HEK293T (cell line): ENCODE results near the gene ADAMTS9.

Experiments
- CTCF ChIA-PET: fragments of 350-600 bp; formaldehyde crosslinking; extraction: SDS; loops from one replicate; lab custom pipeline; 2021; ENCODE audit warnings: antibody characterized with exemption, inconsistent platforms; lab: Yijun Ruan, JAX
- POLR2A ChIA-PET: fragments of 350-600 bp; formaldehyde crosslinking; extraction: SDS; loops from one replicate; lab custom pipeline; 2020; ENCODE audit warnings: antibody characterized with exemption, inconsistent platforms; lab: Yijun Ruan, JAX
- DNase-seq: peaks from one replicate; pipeline ENCODE4 v3.0.0; 2012; ENCODE audit warnings: mixed read lengths; ENCODE audit errors: extremely low spot score
- ARNT ChIP-seq: fragments of 450-650 bp; IDR thresholded peaks from 2 replicates; pipeline ENCODE4 v1.6.1; 2017; ENCODE audit warnings: mild to moderate bottlenecking
- BHLHE40 ChIP-seq: fragments of 450-650 bp; IDR thresholded peaks from 2 replicates; pipeline ENCODE4 v1.6.1; 2016; ENCODE audit warnings: mild to moderate bottlenecking, moderate library complexity, borderline replicate concordance
- CTBP1 ChIP-seq: fragments of 450-650 bp; IDR thresholded peaks from 2 replicates; pipeline ENCODE4 v1.6.1; 2016; ENCODE audit warnings: borderline replicate concordance
- ELF4 ChIP-seq: fragments of 450-650 bp; IDR thresholded peaks from 2 replicates; pipeline ENCODE4 v1.6.1; 2017; ENCODE audit warnings: antibody characterized with exemption
- FOXA1 ChIP-seq: fragments of 450-650 bp; IDR thresholded peaks from 2 replicates; pipeline ENCODE4 v1.6.1; 2016; ENCODE audit warnings: mild to moderate bottlenecking
- FOXK2 ChIP-seq: fragments of 450-650 bp; IDR thresholded peaks from 2 replicates; pipeline ENCODE4 v1.6.1; 2016; ENCODE audit warnings: mild to moderate bottlenecking
- FOXM1 ChIP-seq: fragments of 450-650 bp; IDR thresholded peaks from 2 replicates; pipeline ENCODE4 v1.6.1; 2017; ENCODE audit warnings: mild to moderate bottlenecking, borderline replicate concordance
- HDGF ChIP-seq: fragments of 450-650 bp; IDR thresholded peaks from 2 replicates; pipeline ENCODE4 v1.6.1; 2017; ENCODE audit warnings: antibody characterized with exemption, borderline replicate concordance
- L3MBTL2 ChIP-seq: fragments of 450-650 bp; conservative IDR thresholded peaks from 2 replicates; pipeline ENCODE4 v1.6.1; 2016; ENCODE audit warnings: mild to moderate bottlenecking
- LEF1 ChIP-seq: fragments of 450-650 bp; IDR thresholded peaks from 2 replicates; pipeline ENCODE4 v1.6.1; 2017; ENCODE audit warnings: mild to moderate bottlenecking, borderline replicate concordance
- NFRKB ChIP-seq: fragments of 450-650 bp; IDR thresholded peaks from 2 replicates; pipeline ENCODE4 v1.6.1; 2016; ENCODE audit warnings: mild to moderate bottlenecking, moderate library complexity
- SP1 ChIP-seq: fragments of 450-650 bp; IDR thresholded peaks from 2 replicates; pipeline ENCODE4 v1.6.1; 2017
- SUZ12 ChIP-seq: fragments of 450-650 bp; IDR thresholded peaks from 2 replicates; pipeline ENCODE4 v1.6.1; 2016; ENCODE audit warnings: mild to moderate bottlenecking
- TARDBP ChIP-seq: fragments of 450-650 bp; IDR thresholded peaks from 2 replicates; pipeline ENCODE4 v1.6.1; 2016
- ZNF384 ChIP-seq: fragments of 450-650 bp; IDR thresholded peaks from 2 replicates; pipeline ENCODE4 v1.6.1; 2016
- TF ChIP-seq, protein P1 (sequence below): fragments of 450-650 bp; IDR thresholded peaks from 2 replicates; pipeline ENCODE4 v1.6.1; 2016

Gene ADAMTS9

DNA sequence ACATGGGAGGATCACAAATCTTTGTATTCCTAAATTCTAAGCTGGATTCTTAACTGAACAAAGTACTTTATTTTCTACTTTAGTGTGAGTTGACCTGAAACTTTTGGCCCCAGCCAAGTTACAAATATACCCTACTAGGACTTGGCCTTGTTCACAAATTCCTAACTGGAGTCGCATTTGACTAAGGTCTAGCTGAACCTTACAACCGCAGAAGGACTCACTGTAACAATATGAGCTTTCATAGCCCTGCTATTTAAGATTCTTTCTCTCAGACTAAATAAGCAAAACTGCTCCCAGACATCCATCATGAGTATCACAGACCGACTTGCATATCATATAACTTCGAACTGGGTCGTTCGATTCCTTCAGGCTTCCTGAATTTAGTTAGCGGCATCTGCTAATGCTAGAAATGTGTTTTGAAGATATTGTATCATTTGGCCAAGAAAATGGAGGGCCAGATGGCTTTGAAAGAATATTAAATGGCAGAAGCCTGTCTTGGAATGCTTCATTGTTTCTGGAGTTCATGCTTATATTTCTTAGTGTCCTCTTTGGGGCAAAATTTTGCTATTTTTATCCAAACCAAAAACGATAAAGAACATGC is 28.4 kb upstream of the ADAMTS9 start:
- ChIA-PET POLR2A (interaction anchor here (0.5 kb wide), 1 partner anchor 14 kb away, joined by 3 read pairs; no protein-coding TSS in a partner anchor), CTCF (no interaction called here)
- no peak for DNase-seq
- TF ChIP-seq ZNF384 (no peak), FOXK2 (no peak), NFRKB (no peak), FOXA1 (no peak), TARDBP (no peak), CTBP1 (no peak), ARNT (no peak), HDGF (no peak), SUZ12 (no peak), FOXM1 (no peak), ELF4 (no peak), L3MBTL2 (no peak)
- TF ChIP-seq, protein P1, sequence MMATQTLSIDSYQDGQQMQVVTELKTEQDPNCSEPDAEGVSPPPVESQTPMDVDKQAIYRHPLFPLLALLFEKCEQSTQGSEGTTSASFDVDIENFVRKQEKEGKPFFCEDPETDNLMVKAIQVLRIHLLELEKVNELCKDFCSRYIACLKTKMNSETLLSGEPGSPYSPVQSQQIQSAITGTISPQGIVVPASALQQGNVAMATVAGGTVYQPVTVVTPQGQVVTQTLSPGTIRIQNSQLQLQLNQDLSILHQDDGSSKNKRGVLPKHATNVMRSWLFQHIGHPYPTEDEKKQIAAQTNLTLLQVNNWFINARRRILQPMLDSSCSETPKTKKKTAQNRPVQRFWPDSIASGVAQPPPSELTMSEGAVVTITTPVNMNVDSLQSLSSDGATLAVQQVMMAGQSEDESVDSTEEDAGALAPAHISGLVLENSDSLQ = no peak

DNA sequence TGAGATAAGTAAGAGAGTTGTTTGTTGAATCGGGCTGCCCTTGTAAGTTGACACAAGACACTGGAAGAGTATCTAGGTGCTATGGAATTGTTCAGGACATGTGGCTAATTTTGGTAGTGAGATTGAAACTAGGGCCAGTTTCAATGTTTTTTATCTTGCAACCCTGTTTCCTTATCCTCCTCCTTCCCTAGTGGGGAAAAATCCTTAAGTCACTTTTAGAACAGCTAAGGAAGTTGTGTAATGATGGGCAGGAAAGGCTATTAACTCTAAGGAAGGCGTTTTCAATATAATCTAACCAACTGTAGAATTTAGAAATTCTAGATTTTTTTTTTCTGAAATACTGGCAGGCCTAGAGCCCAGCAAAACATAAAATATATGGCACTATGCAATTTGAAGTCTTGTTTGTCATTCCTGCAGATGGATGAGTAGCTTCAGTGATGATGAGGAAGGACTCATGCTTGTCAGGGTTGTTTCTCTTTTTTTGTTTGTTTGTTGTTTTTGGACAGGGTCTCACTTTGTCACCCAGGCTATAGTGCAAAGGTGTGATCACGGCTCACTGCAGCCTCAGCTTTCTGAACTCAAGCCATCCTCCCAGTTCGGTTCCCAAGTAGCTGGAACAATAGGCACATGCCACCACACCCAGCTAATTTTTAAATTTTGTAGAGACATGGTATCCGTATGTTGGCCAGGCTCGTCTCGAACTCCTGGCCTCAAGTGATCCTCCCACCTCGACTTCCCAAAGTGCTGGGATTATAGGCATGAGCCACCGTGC is 27.6 kb upstream of the ADAMTS9 start:
- no peak for DNase-seq
- POLR2A ChIA-PET = no interaction called here
- CTCF ChIA-PET = no interaction called here
- no peak for TF ChIP-seq TARDBP

DNA sequence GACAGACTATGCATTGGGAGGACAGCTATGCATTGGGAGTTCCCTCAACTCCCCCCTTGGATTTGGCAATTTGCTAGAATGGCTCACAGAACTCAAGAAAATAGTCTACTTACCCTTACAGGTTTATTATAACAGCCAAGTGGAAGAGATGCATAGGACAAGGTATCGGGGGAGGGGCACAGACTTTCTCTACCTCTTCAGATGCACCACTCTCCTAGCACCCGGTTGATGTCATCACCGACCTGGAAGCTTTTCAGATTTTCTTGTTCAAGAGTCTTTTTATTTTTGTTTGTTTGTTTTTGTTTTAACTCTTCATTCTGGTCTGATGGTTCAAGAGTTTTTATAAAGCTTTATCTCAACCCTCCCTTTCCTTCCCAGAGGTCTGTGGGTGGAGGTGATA is 20.7 kb upstream of the ADAMTS9 start:
- no peak for DNase-seq
- POLR2A ChIA-PET = no interaction called here
- TF ChIP-seq FOXA1 (no peak), ELF4 (no peak), HDGF (no peak), CTBP1 (no peak), NFRKB (no peak), LEF1 (no peak), FOXM1 (no peak), BHLHE40 (no peak), ZNF384 (no peak), TARDBP (no peak), SUZ12 (no peak), L3MBTL2 (no peak), ARNT (no peak), SP1 (no peak), FOXK2 (no peak)
- TF ChIP-seq, protein P1 = no peak
- CTCF ChIA-PET = interaction anchor here (0.9 kb wide), 1 partner anchor 462 kb away, joined by 4 read pairs; no protein-coding TSS in a partner anchor

DNA sequence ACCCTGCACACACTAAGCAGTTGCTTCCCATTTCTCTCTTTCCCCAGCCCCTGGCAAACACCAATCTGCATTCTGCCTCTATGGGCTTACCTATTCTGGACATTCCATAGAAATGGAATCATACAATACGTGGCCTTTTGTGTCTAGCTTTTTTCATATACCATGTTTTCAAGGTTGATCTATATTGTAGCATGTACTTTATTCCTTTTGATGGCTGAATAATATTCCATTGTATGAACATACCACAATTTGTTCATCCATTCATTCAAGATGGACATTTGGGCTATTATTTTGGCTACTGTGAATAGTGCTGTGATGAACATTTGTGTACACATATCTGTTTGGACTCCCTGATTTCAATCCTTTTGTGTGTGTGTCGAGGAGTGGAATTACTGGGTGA is 18.1 kb upstream of the ADAMTS9 start:
- ChIA-PET POLR2A (no interaction called here), CTCF (no interaction called here)
- TF ChIP-seq ELF4 (no peak), FOXA1 (no peak), HDGF (no peak), SUZ12 (no peak), TARDBP (no peak), ZNF384 (no peak), FOXM1 (no peak), LEF1 (no peak), SP1 (no peak), L3MBTL2 (no peak), ARNT (no peak), FOXK2 (no peak), CTBP1 (no peak), BHLHE40 (no peak), NFRKB (no peak)
- TF ChIP-seq, protein P1 = no peak
- DNase-seq = no peak

DNA sequence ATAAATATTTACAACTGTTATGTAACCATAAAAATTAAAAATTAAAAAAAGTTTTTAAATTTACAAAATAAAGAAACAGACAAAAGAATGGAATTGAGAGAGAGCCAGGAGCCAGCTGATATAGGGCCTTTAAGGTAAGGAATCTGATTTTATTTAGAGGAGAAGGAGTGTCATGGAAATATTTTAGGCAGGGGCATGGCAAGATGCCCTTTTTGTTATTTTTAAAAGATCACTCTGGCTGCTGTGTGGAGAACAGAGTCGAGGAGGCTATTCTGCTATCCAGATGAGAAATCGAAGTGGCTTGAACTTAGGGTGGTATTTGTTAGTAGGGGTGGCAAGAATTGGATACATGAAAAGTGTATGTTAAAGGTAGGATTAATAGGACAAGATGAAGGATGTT is 9.1 kb upstream of the ADAMTS9 start:
- CTCF ChIA-PET = no interaction called here
- POLR2A ChIA-PET = no interaction called here
- DNase-seq = no peak
- TF ChIP-seq L3MBTL2 (no peak), CTBP1 (no peak), BHLHE40 (no peak), SUZ12 (no peak), SP1 (no peak), ZNF384 (no peak), TARDBP (no peak), LEF1 (no peak), FOXK2 (no peak), FOXM1 (no peak), ELF4 (no peak), NFRKB (no peak), HDGF (no peak), FOXA1 (no peak), ARNT (no peak)
- TF ChIP-seq, protein P1 = no peak

DNA sequence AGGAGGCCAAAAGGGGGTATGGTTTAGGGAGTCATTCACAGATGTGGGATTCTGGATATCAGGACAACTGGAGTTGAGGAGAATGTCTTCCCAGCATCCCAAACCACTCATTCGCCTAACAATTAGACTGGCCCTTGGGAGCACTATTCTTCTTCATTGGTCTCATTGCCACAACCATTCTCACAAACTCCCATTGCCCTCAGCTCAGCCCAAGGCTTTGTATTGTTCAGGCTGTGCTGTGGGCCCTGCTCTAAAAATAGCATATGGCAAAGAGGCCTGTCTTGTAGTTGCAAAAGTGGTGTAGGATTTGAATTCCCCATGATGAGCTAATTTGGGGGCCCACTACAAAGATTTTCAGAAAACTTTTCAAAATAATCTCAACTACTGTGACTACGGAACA is 6.3 kb upstream of the ADAMTS9 start:
- POLR2A ChIA-PET = no interaction called here
- TF ChIP-seq NFRKB (no peak), FOXK2 (no peak), SP1 (no peak), ELF4 (no peak), FOXM1 (no peak)
- no peak for DNase-seq
- CTCF ChIA-PET = no interaction called here
